ENCODE results near the gene SRRT.

The SRRT gene

GRCh38 chr7:100867776-100868485 is 7.0 kb upstream of the SRRT start:
- peak overlapping the region; percentile 91 for H3K9ac ChIP-seq (ENCODE audit: low read length)
- H3K4me1 ChIP-seq (ENCODE audit: insufficient read depth, low read length), result peaks cover 25% of the 10 kb centered on the region
- peak overlapping the region; percentile 81 to 90 for H3K4me3 ChIP-seq (ENCODE audit: low read depth in 1 of 2, low read length in 2 of 2)
- H3K36me3 ChIP-seq (ENCODE audit: insufficient read depth, low read length), result peaks cover 27% of the 10 kb centered on the region
- peak overlapping the region; percentile 99 for H3K27ac ChIP-seq (ENCODE audit: low read depth, low read length)
- H3K9me3 ChIP-seq (ENCODE audit: low read length), result no peaks in the 10 kb centered on the region
- no peaks in the 10 kb centered on the region for H3K27me3 ChIP-seq (ENCODE audit: control insufficient read depth in 1 of 2, insufficient read depth in 2 of 2, low read length in 2 of 2)

- peaks cover 31% of the 10 kb centered on the region for H3K4me1 ChIP-seq (ENCODE audit: insufficient read depth, low read length)
Measured at GRCh38 chr7:100873599-100874299, 1.2 kb upstream of the SRRT start.

GRCh38 chr7:100874300-100874576 is 665 bp upstream of the SRRT start:
- H3K36me3 ChIP-seq (ENCODE audit: insufficient read depth, low read length), result peaks cover 50% of the 10 kb centered on the region
- H3K9me3 ChIP-seq (ENCODE audit: low read length), result no peaks in the 10 kb centered on the region
- no peaks in the 10 kb centered on the region for H3K27me3 ChIP-seq (ENCODE audit: control insufficient read depth in 1 of 2, insufficient read depth in 2 of 2, low read length in 2 of 2)
- peak overlapping the region; percentile 79 to 100 for H3K4me3 ChIP-seq (ENCODE audit: low read depth in 1 of 2, low read length in 2 of 2)
- H3K27ac ChIP-seq (ENCODE audit: low read depth, low read length), result peak overlapping the region; percentile 99
- H3K4me1 ChIP-seq (ENCODE audit: insufficient read depth, low read length), result peaks cover 27% of the 10 kb centered on the region
- H3K9ac ChIP-seq (ENCODE audit: low read length), result peak overlapping the region; percentile 56

More at GRCh38 chr7:100873599-100874299, 1.2 kb upstream of the SRRT start:
- H3K27me3 ChIP-seq (ENCODE audit: control insufficient read depth in 1 of 2, insufficient read depth in 2 of 2, low read length in 2 of 2), result no peaks in the 10 kb centered on the region
- peak overlapping the region; percentile 79 to 100 for H3K4me3 ChIP-seq (ENCODE audit: low read depth in 1 of 2, low read length in 2 of 2)
- H3K9ac ChIP-seq (ENCODE audit: low read length), result peak overlapping the region; percentile 56
- no peaks in the 10 kb centered on the region for H3K9me3 ChIP-seq (ENCODE audit: low read length)
- peak overlapping the region; percentile 99 for H3K27ac ChIP-seq (ENCODE audit: low read depth, low read length)
- peaks cover 47% of the 10 kb centered on the region for H3K36me3 ChIP-seq (ENCODE audit: insufficient read depth, low read length)

GRCh38 chr7:100875356-100875751 is 451 bp downstream of the SRRT start:
- Histone ChIP-seq H3K4me1 (ENCODE audit: insufficient read depth, low read length) (peaks cover 27% of the 10 kb centered on the region), H3K27ac (ENCODE audit: low read depth, low read length) (peak overlapping the region; percentile 99), H3K9ac (ENCODE audit: low read length) (peak overlapping the region; percentile 90), H3K36me3 (ENCODE audit: insufficient read depth, low read length) (peaks cover 52% of the 10 kb centered on the region), H3K27me3 (ENCODE audit: control insufficient read depth in 1 of 2, insufficient read depth in 2 of 2, low read length in 2 of 2) (no peaks in the 10 kb centered on the region), H3K9me3 (ENCODE audit: low read length) (no peaks in the 10 kb centered on the region), H3K4me3 (ENCODE audit: low read depth in 1 of 2, low read length in 2 of 2) (peak overlapping the region; percentile 79 to 100)

- H3K4me3 ChIP-seq (ENCODE audit: low read depth in 1 of 2, low read length in 2 of 2), result no peak overlapping the region
- no peak overlapping the region for H3K27ac ChIP-seq (ENCODE audit: low read depth, low read length)
- peaks cover 27% of the 10 kb centered on the region for H3K4me1 ChIP-seq (ENCODE audit: insufficient read depth, low read length)
- no peaks in the 10 kb centered on the region for H3K27me3 ChIP-seq (ENCODE audit: control insufficient read depth in 1 of 2, insufficient read depth in 2 of 2, low read length in 2 of 2)
- H3K9me3 ChIP-seq (ENCODE audit: low read length), result no peaks in the 10 kb centered on the region
- no peak overlapping the region for H3K9ac ChIP-seq (ENCODE audit: low read length)
- peaks cover 54% of the 10 kb centered on the region for H3K36me3 ChIP-seq (ENCODE audit: insufficient read depth, low read length)
Measured at GRCh38 chr7:100878013-100878412, 3.1 kb downstream of the SRRT start.

GRCh38 chr7:100878685-100879084 is 3.8 kb downstream of the SRRT start:
- H3K4me3 ChIP-seq (ENCODE audit: low read depth in 1 of 2, low read length in 2 of 2), result no peak overlapping the region
- H3K9ac ChIP-seq (ENCODE audit: low read length), result no peak overlapping the region

GRCh38 chr7:100879685-100880261 is 4.9 kb downstream of the SRRT start:
- peaks cover 62% of the 10 kb centered on the region for H3K36me3 ChIP-seq (ENCODE audit: insufficient read depth, low read length)

More at GRCh38 chr7:100878685-100879084, 3.8 kb downstream of the SRRT start:
- Histone ChIP-seq H3K4me1 (ENCODE audit: insufficient read depth, low read length) (peaks cover 25% of the 10 kb centered on the region), H3K27me3 (ENCODE audit: control insufficient read depth in 1 of 2, insufficient read depth in 2 of 2, low read length in 2 of 2) (no peaks in the 10 kb centered on the region), H3K36me3 (ENCODE audit: insufficient read depth, low read length) (peaks cover 54% of the 10 kb centered on the region), H3K9me3 (ENCODE audit: low read length) (no peaks in the 10 kb centered on the region), H3K27ac (ENCODE audit: low read depth, low read length) (no peak overlapping the region)

GRCh38 chr7:100880645-100881044 is 5.7 kb downstream of the SRRT start:
- H3K27ac ChIP-seq (ENCODE audit: low read depth, low read length), result no peak overlapping the region
- H3K27me3 ChIP-seq (ENCODE audit: control insufficient read depth in 1 of 2, insufficient read depth in 2 of 2, low read length in 2 of 2), result no peaks in the 10 kb centered on the region
- H3K4me3 ChIP-seq (ENCODE audit: low read depth in 1 of 2, low read length in 2 of 2), result no peak overlapping the region
- no peak overlapping the region for H3K9ac ChIP-seq (ENCODE audit: low read length)
- H3K4me1 ChIP-seq (ENCODE audit: insufficient read depth, low read length), result peaks cover 15% of the 10 kb centered on the region
- H3K36me3 ChIP-seq (ENCODE audit: insufficient read depth, low read length), result peaks cover 71% of the 10 kb centered on the region
- H3K9me3 ChIP-seq (ENCODE audit: low read length), result no peaks in the 10 kb centered on the region

More at GRCh38 chr7:100879685-100880261, 4.9 kb downstream of the SRRT start:
- H3K27ac ChIP-seq (ENCODE audit: low read depth, low read length), result no peak overlapping the region
- no peak overlapping the region for H3K9ac ChIP-seq (ENCODE audit: low read length)
- H3K9me3 ChIP-seq (ENCODE audit: low read length), result no peaks in the 10 kb centered on the region
- no peaks in the 10 kb centered on the region for H3K27me3 ChIP-seq (ENCODE audit: control insufficient read depth in 1 of 2, insufficient read depth in 2 of 2, low read length in 2 of 2)
- H3K4me1 ChIP-seq (ENCODE audit: insufficient read depth, low read length), result peaks cover 18% of the 10 kb centered on the region
- no peak overlapping the region for H3K4me3 ChIP-seq (ENCODE audit: low read depth in 1 of 2, low read length in 2 of 2)

- Histone ChIP-seq H3K27ac (ENCODE audit: low read depth, low read length) (no peak overlapping the region), H3K27me3 (ENCODE audit: control insufficient read depth in 1 of 2, insufficient read depth in 2 of 2, low read length in 2 of 2) (no peaks in the 10 kb centered on the region), H3K9ac (ENCODE audit: low read length) (no peak overlapping the region), H3K4me1 (ENCODE audit: insufficient read depth, low read length) (peaks cover 10% of the 10 kb centered on the region), H3K9me3 (ENCODE audit: low read length) (no peaks in the 10 kb centered on the region), H3K36me3 (ENCODE audit: insufficient read depth, low read length) (peaks cover 76% of the 10 kb centered on the region), H3K4me3 (ENCODE audit: low read depth in 1 of 2, low read length in 2 of 2) (no peak overlapping the region)
Measured at GRCh38 chr7:100881136-100881535, 6.2 kb downstream of the SRRT start.

- no peak overlapping the region for H3K4me3 ChIP-seq (ENCODE audit: low read depth in 1 of 2, low read length in 2 of 2)
- no peak overlapping the region for H3K27ac ChIP-seq (ENCODE audit: low read depth, low read length)
- no peaks in the 10 kb centered on the region for H3K9me3 ChIP-seq (ENCODE audit: low read length)
Measured at GRCh38 chr7:100882201-100882600, 7.3 kb downstream of the SRRT start.

GRCh38 chr7:100882785-100883526 is 8.1 kb downstream of the SRRT start:
- Histone ChIP-seq H3K4me3 (ENCODE audit: low read depth in 1 of 2, low read length in 2 of 2) (no peak overlapping the region), H3K27ac (ENCODE audit: low read depth, low read length) (no peak overlapping the region), H3K36me3 (ENCODE audit: insufficient read depth, low read length) (peaks cover 90% of the 10 kb centered on the region), H3K9me3 (ENCODE audit: low read length) (no peaks in the 10 kb centered on the region), H3K9ac (ENCODE audit: low read length) (no peak overlapping the region), H3K4me1 (ENCODE audit: insufficient read depth, low read length) (peaks cover 6% of the 10 kb centered on the region), H3K27me3 (ENCODE audit: control insufficient read depth in 1 of 2, insufficient read depth in 2 of 2, low read length in 2 of 2) (no peaks in the 10 kb centered on the region)

More at GRCh38 chr7:100882201-100882600, 7.3 kb downstream of the SRRT start:
- H3K36me3 ChIP-seq (ENCODE audit: insufficient read depth, low read length), result peaks cover 86% of the 10 kb centered on the region
- no peak overlapping the region for H3K9ac ChIP-seq (ENCODE audit: low read length)
- H3K4me1 ChIP-seq (ENCODE audit: insufficient read depth, low read length), result no peaks in the 10 kb centered on the region
- no peaks in the 10 kb centered on the region for H3K27me3 ChIP-seq (ENCODE audit: control insufficient read depth in 1 of 2, insufficient read depth in 2 of 2, low read length in 2 of 2)
